LNCAP (cell line): ENCODE measurements around the gene AGFG2.
A peak's percentile ranks its signal among the peaks of the same experiment; 100 is the strongest.

Experiments used
- CTCF ChIP-seq: fragments of 450-650 bp; IDR thresholded peaks from 2 replicates; pipeline ENCODE4 v1.5.1; 2017; ENCODE audit warnings: mild to moderate bottlenecking

AGFG2 gene

GRCh38 chr7:100604028-100604975 is 65.3 kb downstream of the AGFG2 start:
- TF ChIP-seq CTCF = peak; percentile 54

- no peak for TF ChIP-seq CTCF
These were observed 66.2 kb downstream of the AGFG2 start for GRCh38 chr7:100604976-100605911.

- TF ChIP-seq CTCF = no peak
These were observed 67.3 kb downstream of the AGFG2 start for GRCh38 chr7:100606313-100606712.

- TF ChIP-seq CTCF = no peak
These were observed 68.1 kb downstream of the AGFG2 start for GRCh38 chr7:100607111-100607510.

GRCh38 chr7:100609958-100610357 is 71.0 kb downstream of the AGFG2 start:
- no peak for TF ChIP-seq CTCF

- TF ChIP-seq CTCF = no peak
These were observed 73.2 kb downstream of the AGFG2 start, which contains the start of gene MOSPD3 for GRCh38 chr7:100611983-100612729. Gene MOSPD3 (plus strand): TSS chr7:100612540. CDS start chr7:100612792, 252 bp downstream.
